ENCODE results near the gene CDA.

Gene CDA

GRCh38 chr1:20648946-20649345, 60.0 kb downstream of the CDA start:
- DNase-seq (ENCODE audit: low spot score) = no peak

- DNase-seq (ENCODE audit: low spot score) = no peak
Measured at GRCh38 chr1:20652300-20652699, 63.4 kb downstream of the CDA start.

- DNase-seq (ENCODE audit: low spot score) = no peak
Measured at GRCh38 chr1:20654104-20654690, 65.3 kb downstream of the CDA start.

GRCh38 chr1:20657024-20657423, 68.1 kb downstream of the CDA start:
- DNase-seq (ENCODE audit: low spot score) = no peak

- DNase-seq (ENCODE audit: low spot score) = no peak
Measured at GRCh38 chr1:20658166-20658915, 69.4 kb downstream of the CDA start.

- no peak for DNase-seq (ENCODE audit: low spot score)
Measured at GRCh38 chr1:20660363-20660762, 71.5 kb downstream of the CDA start.

GRCh38 chr1:20660847-20661206, 71.9 kb downstream of the CDA start:
- no peak for DNase-seq (ENCODE audit: low spot score)

GRCh38 chr1:20661207-20662109, 72.6 kb downstream of the CDA start, which contains the start of gene DDOST:
Gene DDOST (minus strand): TSS chr1:20661369. CDS start chr1:20661350, 19 bp downstream.
- DNase-seq (ENCODE audit: low spot score) = peak; percentile 98

- no peak for DNase-seq (ENCODE audit: low spot score)
Measured at GRCh38 chr1:20662110-20662475, 73.2 kb downstream of the CDA start.

- DNase-seq (ENCODE audit: low spot score) = no peak
Measured at GRCh38 chr1:20663365-20663764, 74.5 kb downstream of the CDA start.

GRCh38 chr1:20663969-20664715, 75.2 kb downstream of the CDA start:
- no peak for DNase-seq (ENCODE audit: low spot score)

GRCh38 chr1:20665726-20666125, 76.8 kb downstream of the CDA start:
- no peak for DNase-seq (ENCODE audit: low spot score)

- DNase-seq (ENCODE audit: low spot score) = no peak
Measured at GRCh38 chr1:20666146-20666545, 77.2 kb downstream of the CDA start.

GRCh38 chr1:20666804-20667203, 77.9 kb downstream of the CDA start:
- DNase-seq (ENCODE audit: low spot score) = no peak
